ENCODE data around the gene RAD51D.

- TF ChIP-seq CTCF (IDR thresholded peaks at IDR 0.05) (peak in 2 of 4 donors; percentile 3 to 12), POLR2A (IDR thresholded peaks at IDR 0.05) (peak; percentile 94)
Observed at GRCh38 chr17:35063514-35064223, 56.0 kb downstream of the RAD51D start, which contains the start of gene RFFL.
